ENCODE data around the gene AGRP. TPM values are rescaled to one million over a fixed set of nuclear protein-coding genes. Genes with fewer than 3 reads are reported as not detected.
A peak's percentile ranks its signal among the peaks of the same experiment; 100 is the strongest.

The AGRP gene
- total RNA-seq, 2 donors from 2014 or later, result not detected

DNA sequence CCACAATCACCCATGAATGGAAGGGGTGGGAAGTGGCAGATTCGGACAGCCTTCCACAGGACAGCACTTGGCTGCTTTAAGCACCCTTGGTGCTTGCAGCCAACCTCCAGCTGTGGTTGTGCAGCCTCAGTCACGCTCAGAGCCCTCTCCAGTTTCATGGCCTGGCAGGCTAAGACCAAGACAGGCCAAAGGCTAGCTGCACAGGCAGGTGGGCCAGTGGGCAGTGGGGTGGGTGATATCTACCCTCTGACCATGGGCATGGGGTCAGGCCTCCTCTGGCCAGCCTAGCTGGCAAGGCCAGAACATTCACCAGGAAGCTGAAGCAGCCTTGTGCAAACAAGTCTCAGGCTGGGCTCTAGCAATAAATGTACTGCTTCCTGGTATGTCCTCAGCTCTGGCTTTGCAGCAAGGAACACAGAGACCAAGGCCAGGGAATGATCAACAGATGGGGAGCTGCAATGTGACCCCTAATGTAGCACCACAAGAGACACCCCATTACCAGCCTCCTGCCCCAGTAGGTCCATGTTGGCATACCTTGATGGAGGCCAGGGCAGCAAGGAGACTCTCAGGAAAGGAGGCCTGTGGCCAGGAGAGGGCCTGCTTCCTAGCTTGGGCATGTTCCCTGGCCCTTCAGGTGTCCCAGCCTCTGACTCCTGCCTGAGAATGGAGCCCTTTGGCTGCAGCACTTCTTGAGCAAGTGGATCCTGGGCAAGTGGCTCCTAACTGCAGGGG lies 31.5 kb downstream of the AGRP start:
- H3K9me3 Mint-ChIP-seq, result no peaks in the 10 kb centered on the region
- no peak overlapping the region for H3K4me3 Mint-ChIP-seq
- no peak for ATAC-seq
- no peaks in the 10 kb centered on the region for H3K27me3 Mint-ChIP-seq
- no peak for DNase-seq (ENCODE audit: low spot score)
- H3K27ac Mint-ChIP-seq, result no peak overlapping the region
- H3K4me1 Mint-ChIP-seq (ENCODE audit: low read depth in 2 of 2), result peaks cover 11 to 42% of the 10 kb centered on the region in 2 donors
- H3K36me3 Mint-ChIP-seq, result no peaks in the 10 kb centered on the region

DNA sequence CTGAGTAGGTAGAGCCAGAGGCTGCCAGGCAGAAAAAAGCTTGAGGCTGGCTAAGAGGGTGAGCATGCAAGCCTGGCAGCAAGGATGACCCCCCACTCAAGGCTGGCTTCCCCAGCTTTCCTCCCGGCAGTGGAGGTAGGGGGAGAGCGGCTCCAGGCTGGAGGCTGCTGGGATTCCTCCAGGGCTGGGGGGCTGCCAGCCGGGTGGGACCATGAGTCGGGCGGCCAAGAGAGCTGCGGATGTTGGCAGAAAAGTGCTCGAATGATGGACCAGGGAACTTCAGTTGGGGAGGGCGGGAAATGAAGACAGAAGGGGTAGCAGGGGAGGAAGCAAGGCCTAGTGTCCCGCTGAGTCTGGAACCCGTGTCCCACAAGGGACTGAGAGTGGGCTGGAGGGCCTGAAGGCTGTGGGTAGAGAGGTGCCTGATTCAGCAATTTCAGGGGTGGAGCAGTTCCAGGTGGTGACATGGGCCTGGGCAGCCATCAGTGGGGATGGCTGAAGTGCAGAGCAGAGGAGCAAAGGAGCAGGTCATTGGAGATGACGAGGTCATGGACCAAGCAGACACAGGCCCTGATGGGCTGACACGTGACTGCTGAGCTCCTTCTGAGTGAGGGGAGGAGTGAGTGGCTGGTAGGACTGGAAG lies 32.2 kb downstream of the AGRP start:
- Mint-ChIP-seq H3K27ac (no peak overlapping the region), H3K9me3 (no peaks in the 10 kb centered on the region)

DNA sequence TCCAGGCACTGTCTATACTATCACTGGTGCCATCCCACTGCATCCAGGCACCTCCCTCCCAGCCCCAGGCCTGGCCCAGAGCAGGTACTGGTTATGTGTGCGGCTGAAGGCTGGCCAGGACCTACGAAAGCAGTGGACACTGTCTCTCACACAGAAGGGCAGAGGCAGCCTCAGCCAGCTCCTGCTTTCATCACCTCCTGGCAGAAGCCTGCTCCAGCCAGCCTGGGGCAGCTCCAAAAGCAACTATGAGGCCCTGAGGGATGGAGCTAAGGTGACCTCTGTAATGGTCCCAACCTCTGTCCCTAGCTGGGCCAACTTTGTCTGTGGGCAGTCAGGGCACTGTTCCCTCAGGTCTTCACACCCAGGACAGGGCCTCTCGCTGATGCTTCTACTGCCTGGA lies 33.6 kb downstream of the AGRP start:
- peaks cover 3 to 39% of the 10 kb centered on the region in 2 donors for H3K4me1 Mint-ChIP-seq (ENCODE audit: low read depth in 2 of 2)
- no peak overlapping the region for H3K27ac Mint-ChIP-seq
- no peak overlapping the region for H3K4me3 Mint-ChIP-seq
- DNase-seq (ENCODE audit: low spot score), result no peak
- no peaks in the 10 kb centered on the region for H3K9me3 Mint-ChIP-seq
- no peaks in the 10 kb centered on the region for H3K36me3 Mint-ChIP-seq
- ATAC-seq, result no peak
- no peaks in the 10 kb centered on the region for H3K27me3 Mint-ChIP-seq

More for the DNA sequence above, 32.2 kb downstream of the AGRP start:
- peaks cover 11 to 42% of the 10 kb centered on the region in 2 donors for H3K4me1 Mint-ChIP-seq (ENCODE audit: low read depth in 2 of 2)
- no peak for DNase-seq (ENCODE audit: low spot score)
- no peaks in the 10 kb centered on the region for H3K27me3 Mint-ChIP-seq
- no peaks in the 10 kb centered on the region for H3K36me3 Mint-ChIP-seq
- ATAC-seq, result no peak
- H3K4me3 Mint-ChIP-seq, result no peak overlapping the region

DNA sequence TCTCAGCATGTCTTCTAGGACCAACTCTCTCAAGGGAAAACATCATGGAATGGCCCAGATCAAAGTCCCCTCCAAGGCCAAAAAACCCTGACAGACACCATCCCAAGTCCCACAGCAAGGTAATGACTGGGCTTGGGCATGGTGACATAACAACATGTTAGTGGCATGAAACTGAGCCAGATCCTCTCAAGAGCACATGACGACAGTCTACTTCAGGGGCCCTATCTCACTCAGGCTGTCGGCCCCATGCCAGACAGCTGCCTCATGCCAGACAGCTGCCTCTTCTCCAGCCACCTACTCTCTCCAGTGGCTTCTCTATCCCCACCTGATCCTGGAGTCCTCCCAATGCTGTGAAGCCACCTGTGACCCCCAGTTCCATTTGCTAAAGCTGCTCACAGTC lies 34.0 kb downstream of the AGRP start:
- no peaks in the 10 kb centered on the region for H3K36me3 Mint-ChIP-seq
- H3K27ac Mint-ChIP-seq, result no peak overlapping the region
- DNase-seq (ENCODE audit: low spot score) (no peak), ATAC-seq (no peak)
- H3K4me1 Mint-ChIP-seq (ENCODE audit: low read depth in 2 of 2), result peaks cover 0 to 38% of the 10 kb centered on the region in 2 donors
- H3K27me3 Mint-ChIP-seq, result no peaks in the 10 kb centered on the region
- H3K9me3 Mint-ChIP-seq, result no peaks in the 10 kb centered on the region
- H3K4me3 Mint-ChIP-seq, result no peak overlapping the region

DNA sequence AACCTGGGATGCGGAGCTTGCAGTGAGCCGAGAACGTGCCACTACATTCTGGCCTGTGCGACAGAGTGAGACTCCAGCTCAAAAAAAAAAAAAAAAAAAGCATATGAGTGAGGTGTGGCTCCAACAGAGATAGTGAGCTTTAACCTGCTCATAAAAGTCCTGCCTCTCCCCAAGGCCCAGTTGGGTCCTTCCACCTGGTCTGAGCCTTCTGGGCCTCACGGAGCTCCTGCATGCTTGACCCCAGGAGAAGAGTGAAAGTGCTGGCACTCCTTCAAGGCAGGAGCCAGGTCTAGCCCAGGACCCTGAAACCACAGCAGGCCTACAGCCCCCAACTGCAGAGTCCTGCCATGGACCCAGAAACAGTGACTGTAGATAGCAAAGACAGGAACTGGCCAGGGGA lies 34.8 kb downstream of the AGRP start:
- DNase-seq (ENCODE audit: low spot score) (no peak), ATAC-seq (no peak)
- Mint-ChIP-seq H3K36me3 (no peaks in the 10 kb centered on the region), H3K9me3 (no peaks in the 10 kb centered on the region), H3K27me3 (no peaks in the 10 kb centered on the region), H3K27ac (no peak overlapping the region), H3K4me1 (ENCODE audit: low read depth in 2 of 2) (peaks cover 0 to 32% of the 10 kb centered on the region in 2 donors), H3K4me3 (no peak overlapping the region)

DNA sequence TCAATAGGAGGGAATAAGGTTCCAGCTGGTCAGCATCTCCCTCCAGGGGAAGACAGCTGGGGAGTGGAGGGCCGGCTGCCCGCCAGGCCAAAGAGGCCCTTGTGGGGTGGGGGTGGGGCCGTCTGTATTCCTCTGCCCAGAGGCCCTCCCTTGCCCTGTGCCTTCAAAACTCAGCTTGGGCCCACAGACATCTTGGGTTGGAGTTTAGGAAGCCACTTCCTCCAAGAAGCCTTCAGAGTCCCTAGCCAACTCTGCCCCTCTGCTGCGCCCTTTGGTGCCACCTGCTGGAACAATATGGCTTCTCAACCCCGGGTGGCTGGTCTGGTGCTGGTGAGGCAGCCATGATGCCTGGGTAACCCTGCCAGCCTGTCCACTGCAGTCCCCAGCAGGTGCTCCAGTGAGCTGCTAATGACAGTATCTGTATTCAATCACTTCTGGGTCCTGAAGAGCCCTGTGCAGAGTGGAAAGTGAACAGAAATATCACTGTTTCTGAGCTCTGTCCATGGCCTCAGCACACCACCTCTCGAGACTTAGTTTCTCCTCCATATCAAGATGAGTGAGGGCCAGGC lies 35.8 kb downstream of the AGRP start:
- ATAC-seq (peak; percentile 73 to 78), DNase-seq (ENCODE audit: low spot score) (peak; percentile 70)
- no peaks in the 10 kb centered on the region for H3K9me3 Mint-ChIP-seq
- no peaks in the 10 kb centered on the region for H3K36me3 Mint-ChIP-seq
- H3K4me3 Mint-ChIP-seq, result no peak overlapping the region
- H3K27me3 Mint-ChIP-seq, result no peaks in the 10 kb centered on the region
- no peak overlapping the region for H3K27ac Mint-ChIP-seq
- H3K4me1 Mint-ChIP-seq (ENCODE audit: low read depth in 2 of 2), result peaks cover 0 to 33% of the 10 kb centered on the region in 2 donors

DNA sequence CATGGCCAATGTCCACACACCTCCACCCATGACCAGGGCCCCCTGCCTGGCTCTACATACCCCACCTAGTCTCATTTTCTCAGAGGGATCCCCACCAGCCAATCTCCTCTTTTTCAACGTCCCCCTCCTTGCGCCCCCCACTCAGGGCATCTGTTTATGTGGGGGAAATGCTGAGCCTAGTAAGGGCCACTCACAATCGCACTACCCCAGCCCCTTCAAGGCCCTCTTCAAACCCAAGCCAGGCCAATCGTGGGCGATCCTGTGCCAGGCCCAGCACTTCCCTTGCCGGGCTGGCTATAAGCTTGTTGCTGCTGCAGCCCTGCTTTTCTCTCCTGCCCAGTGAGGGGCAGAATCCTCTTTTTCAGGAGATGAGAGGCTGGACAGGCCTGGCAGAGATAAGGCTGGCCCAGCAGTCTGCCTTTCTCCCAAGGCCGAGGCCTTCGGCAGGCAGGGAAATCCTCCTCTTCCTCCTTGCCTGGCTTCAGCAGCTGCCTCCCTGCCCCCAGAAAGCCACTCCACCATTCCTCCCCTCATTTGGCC lies 36.3 kb downstream of the AGRP start:
- ATAC-seq (no peak), DNase-seq (ENCODE audit: low spot score) (no peak)
- H3K27me3 Mint-ChIP-seq, result no peaks in the 10 kb centered on the region
- H3K4me3 Mint-ChIP-seq, result no peak overlapping the region
- no peaks in the 10 kb centered on the region for H3K36me3 Mint-ChIP-seq
- H3K27ac Mint-ChIP-seq, result peak overlapping the region in 1 of 2 donors; percentile 80
- no peaks in the 10 kb centered on the region for H3K9me3 Mint-ChIP-seq
- H3K4me1 Mint-ChIP-seq (ENCODE audit: low read depth in 2 of 2), result peaks cover 0 to 31% of the 10 kb centered on the region in 2 donors

DNA sequence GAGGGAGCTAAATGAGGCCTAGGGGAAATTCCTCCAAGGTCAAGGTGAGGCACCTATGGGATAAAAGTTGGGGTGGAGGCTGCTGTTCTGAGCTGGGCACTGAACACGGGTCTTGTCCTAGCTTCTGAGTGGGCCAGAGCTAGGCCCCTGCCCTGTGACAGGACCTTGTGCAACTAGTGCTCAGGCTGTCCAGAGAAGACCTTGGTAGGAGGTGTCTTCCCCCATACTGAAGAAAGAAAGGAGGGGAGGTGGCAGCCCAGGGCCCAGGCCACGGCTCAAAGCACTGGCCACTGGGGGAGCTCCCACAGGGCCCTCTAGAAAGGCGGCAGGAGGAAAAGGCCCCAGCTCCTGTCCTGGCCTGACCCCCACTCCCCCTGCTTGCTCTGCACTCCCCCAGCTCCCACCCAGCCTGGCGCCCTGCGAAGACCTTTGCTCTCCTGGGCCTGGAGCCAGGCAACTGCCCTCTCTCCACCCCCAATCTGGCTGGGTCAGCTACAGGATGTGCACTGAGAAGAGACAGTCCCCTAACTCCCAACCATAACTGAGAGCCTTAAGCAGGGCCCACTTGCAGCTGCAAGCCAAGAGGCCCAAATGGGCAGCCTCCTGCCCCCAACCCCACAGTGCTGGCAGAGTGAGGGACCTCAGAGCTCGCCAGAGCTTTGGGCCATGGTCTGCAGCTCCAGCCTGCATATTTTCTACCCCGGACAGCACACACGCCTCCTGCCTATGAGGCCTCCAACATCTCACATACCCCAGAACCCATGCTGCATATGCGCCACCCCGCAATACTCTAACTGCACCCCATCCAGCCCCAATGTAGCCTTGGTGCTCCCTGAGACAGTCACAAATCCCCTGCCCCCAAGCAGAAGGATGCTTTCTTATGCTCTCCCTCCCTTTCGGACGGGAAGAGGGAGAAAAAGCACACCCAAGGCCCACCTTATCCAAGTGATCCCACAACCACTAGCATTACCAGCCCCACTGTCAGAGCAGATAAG lies 37.1 kb downstream of the AGRP start:
- no peaks in the 10 kb centered on the region for H3K27me3 Mint-ChIP-seq
- peak overlapping the region in 1 of 2 donors; percentile 80 for H3K27ac Mint-ChIP-seq
- H3K9me3 Mint-ChIP-seq, result no peaks in the 10 kb centered on the region
- peaks cover 0 to 34% of the 10 kb centered on the region in 2 donors for H3K4me1 Mint-ChIP-seq (ENCODE audit: low read depth in 2 of 2)
- DNase-seq (ENCODE audit: low spot score) (no peak), ATAC-seq (no peak)
- H3K36me3 Mint-ChIP-seq, result no peaks in the 10 kb centered on the region
- H3K4me3 Mint-ChIP-seq, result no peak overlapping the region

DNA sequence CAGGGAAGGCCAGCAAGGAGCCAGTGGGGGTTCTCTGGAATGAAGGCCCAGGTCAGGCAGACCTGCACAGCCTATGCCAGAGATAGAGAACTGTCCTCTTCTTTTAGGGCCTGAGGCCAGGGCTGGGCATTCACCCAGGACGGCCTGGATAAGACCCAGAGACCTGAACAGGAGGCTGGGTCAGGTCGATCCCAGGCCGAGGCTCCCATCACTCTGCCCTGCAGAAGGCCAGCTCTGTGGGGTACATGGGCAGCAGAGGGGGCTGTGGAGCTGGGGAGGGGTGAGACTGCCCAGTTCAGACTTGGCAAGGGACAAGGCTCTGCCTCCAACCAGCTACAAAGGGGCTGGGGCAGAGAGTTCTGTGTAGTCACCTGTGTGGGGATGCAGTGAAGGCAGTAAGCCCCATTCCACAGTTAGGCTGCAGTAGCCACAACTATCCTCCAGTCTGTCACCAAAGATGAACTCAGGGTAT lies 37.9 kb downstream of the AGRP start:
- Mint-ChIP-seq H3K27me3 (no peaks in the 10 kb centered on the region), H3K4me1 (ENCODE audit: low read depth in 2 of 2) (peaks cover 0 to 31% of the 10 kb centered on the region in 2 donors), H3K4me3 (no peak overlapping the region), H3K36me3 (no peaks in the 10 kb centered on the region), H3K9me3 (no peaks in the 10 kb centered on the region), H3K27ac (no peak overlapping the region)
- DNase-seq (ENCODE audit: low spot score) (no peak), ATAC-seq (no peak)

DNA sequence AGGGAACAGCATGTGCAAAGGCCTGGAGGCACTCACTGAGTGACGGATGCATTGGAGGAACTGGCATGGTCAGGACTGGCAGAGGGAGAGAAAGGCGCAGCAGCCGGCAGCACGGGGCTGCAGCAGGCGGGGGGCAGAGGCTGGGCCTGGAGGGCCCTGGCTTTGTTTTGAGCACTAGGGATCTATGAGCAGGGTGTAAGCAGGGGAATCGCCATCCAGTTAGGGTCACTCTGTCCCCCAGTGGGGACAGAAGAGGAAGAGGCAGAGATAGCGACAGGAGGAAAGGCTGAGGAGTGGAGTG lies 38.3 kb downstream of the AGRP start:
- DNase-seq (ENCODE audit: low spot score), result no peak
- Mint-ChIP-seq H3K4me3 (no peak overlapping the region), H3K9me3 (no peaks in the 10 kb centered on the region), H3K27me3 (no peaks in the 10 kb centered on the region), H3K36me3 (no peaks in the 10 kb centered on the region), H3K4me1 (ENCODE audit: low read depth in 2 of 2) (peaks cover 0 to 27% of the 10 kb centered on the region in 2 donors), H3K27ac (no peak overlapping the region)
- no peak for ATAC-seq

DNA sequence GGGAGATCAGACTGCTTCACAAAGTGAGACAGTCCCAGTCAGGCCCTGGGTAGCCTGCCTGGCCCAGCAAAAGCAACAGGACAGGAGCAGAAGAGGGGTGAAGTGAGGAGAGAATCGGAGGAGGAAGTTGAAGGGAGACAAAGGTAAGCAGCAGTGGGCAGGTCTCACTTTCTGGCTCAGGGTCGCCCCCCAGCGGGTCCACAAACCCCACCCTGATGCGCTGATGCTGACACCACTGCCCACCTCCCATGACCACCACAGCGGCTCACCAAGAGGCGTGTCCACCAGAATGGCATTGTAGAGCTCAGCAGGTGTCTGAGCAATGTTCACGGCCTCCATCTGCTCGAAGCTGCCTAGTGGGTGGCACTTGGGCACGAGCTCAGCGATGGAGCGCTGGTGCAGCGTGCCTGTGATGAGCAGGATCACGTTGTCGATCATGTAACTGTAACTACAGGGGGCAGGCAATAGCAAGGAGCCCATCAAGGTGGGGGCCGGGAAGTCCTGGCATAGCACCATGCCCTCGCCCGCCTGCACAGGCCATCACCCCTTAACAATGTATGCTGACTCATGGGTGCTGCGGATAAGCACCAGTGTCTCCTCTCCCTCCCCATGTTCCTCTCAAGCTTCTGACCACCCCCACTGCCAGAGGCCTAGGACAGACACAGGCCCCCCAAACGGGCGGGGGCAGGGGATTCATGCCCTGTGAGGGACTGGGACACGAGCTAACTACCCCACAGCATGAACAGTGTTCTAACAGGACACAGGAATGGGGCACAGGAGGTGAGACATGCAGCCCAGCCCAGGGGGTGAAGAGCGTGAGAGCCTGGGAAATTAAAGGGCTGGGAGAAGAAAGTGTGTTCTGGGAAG lies 38.9 kb downstream of the AGRP start:
- Mint-ChIP-seq H3K27me3 (no peaks in the 10 kb centered on the region), H3K4me1 (ENCODE audit: low read depth in 2 of 2) (peaks cover 0 to 23% of the 10 kb centered on the region in 2 donors), H3K9me3 (no peaks in the 10 kb centered on the region), H3K27ac (no peak overlapping the region), H3K4me3 (no peak overlapping the region), H3K36me3 (no peaks in the 10 kb centered on the region)
- no peak for ATAC-seq
- DNase-seq (ENCODE audit: low spot score), result no peak

DNA sequence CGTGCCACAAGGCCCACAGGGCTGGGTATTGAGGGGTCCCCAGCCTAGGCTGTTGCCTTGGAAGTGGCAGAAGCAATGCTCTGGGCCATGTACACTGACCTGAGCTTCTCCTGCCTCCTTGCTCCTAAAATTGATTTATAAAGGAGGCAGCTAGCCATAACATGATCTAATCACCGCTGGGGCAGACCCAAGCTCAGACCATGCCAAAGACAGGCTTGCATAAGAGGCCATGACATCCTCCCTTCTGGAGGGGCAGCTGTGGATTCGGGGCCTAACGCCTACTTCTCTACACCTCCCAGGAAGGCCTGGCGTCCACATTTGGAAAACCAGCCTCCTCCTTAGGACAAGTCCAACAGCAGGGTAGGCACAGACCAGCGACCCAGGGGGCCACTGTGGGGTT lies 40.1 kb downstream of the AGRP start:
- ATAC-seq (no peak), DNase-seq (ENCODE audit: low spot score) (no peak)
- H3K4me1 Mint-ChIP-seq (ENCODE audit: low read depth in 2 of 2), result peaks cover 6 to 25% of the 10 kb centered on the region in 2 donors
- H3K27ac Mint-ChIP-seq, result no peak overlapping the region
- no peaks in the 10 kb centered on the region for H3K9me3 Mint-ChIP-seq
- H3K27me3 Mint-ChIP-seq, result no peaks in the 10 kb centered on the region
- no peak overlapping the region for H3K4me3 Mint-ChIP-seq
- H3K36me3 Mint-ChIP-seq, result peaks cover 6% of the 10 kb centered on the region

All from natural killer cell treated with Interleukin-12 subunit alpha and Interleukin-12 subunit beta and Interleukin-15 and Interleukin-18, amount 100 ng/mL, for 72 hours (primary cell).